ENCODE data around the gene LPXN.

GRCh38 chr11:58615559-58615958, 39.9 kb upstream of the LPXN start:
- TF ChIP-seq CTCF (IDR thresholded peaks at IDR 0.05; ENCODE audit: borderline replicate concordance, extremely low read depth, low read length, poor library complexity, severe bottlenecking) (no peak), EZH2 (IDR thresholded peaks at IDR 0.05; ENCODE audit: borderline replicate concordance, low read depth, low read length, severe bottlenecking) (no peak)
